Activated T-cell treated with anti-CD3 and anti-CD28 coated beads, Interleukin-2, amount 50 U/mL, for 24 hours (primary cell): ENCODE measurements around the gene PAQR8.
A peak's percentile ranks its signal among the peaks of the same experiment; 100 is the strongest.
"Not testable (repeated sequence)": the region's sequence is repeated elsewhere in the genome, so short reads cannot be mapped to it uniquely, and the experiment has no call there.

Experiments
- DNase-seq: peaks from one replicate; pipeline ENCODE4 v3.0.0-alpha.2; 2020
- H3K27ac Mint-ChIP-seq: 2 replicates; pipeline ENCODE4 v1.8.0; 2020; ENCODE audit warnings: mild to moderate bottlenecking, mixed read lengths
- H3K27me3 Mint-ChIP-seq: 2 replicates; pipeline ENCODE4 v1.8.0; 2020; ENCODE audit warnings: mixed read lengths
- H3K36me3 Mint-ChIP-seq: 2 replicates; pipeline ENCODE4 v1.8.0; 2020; ENCODE audit warnings: low read depth, mixed read lengths
- H3K4me1 Mint-ChIP-seq: 2 replicates; pipeline ENCODE4 v1.8.0; 2020; ENCODE audit warnings: low read depth, mixed read lengths
- H3K4me3 Mint-ChIP-seq: 2 replicates; pipeline ENCODE4 v1.8.0; 2020; ENCODE audit warnings: mild to moderate bottlenecking, moderate library complexity, mixed read lengths
- H3K9me3 Mint-ChIP-seq: 2 replicates; pipeline ENCODE4 v1.8.0; 2020; ENCODE audit warnings: mixed read lengths

The PAQR8 gene

GRCh38 chr6:52377538-52378221 lies 15.7 kb downstream of the PAQR8 start:
- no peak overlapping the region for H3K4me3 Mint-ChIP-seq
- DNase-seq, result no peak
- H3K36me3 Mint-ChIP-seq, result peaks cover 43% of the 10 kb centered on the region
- H3K4me1 Mint-ChIP-seq, result peaks cover 68% of the 10 kb centered on the region
- peaks cover 7% of the 10 kb centered on the region for H3K9me3 Mint-ChIP-seq
- no peaks in the 10 kb centered on the region for H3K27me3 Mint-ChIP-seq
- peak overlapping the region; percentile 45 for H3K27ac Mint-ChIP-seq

DNA sequence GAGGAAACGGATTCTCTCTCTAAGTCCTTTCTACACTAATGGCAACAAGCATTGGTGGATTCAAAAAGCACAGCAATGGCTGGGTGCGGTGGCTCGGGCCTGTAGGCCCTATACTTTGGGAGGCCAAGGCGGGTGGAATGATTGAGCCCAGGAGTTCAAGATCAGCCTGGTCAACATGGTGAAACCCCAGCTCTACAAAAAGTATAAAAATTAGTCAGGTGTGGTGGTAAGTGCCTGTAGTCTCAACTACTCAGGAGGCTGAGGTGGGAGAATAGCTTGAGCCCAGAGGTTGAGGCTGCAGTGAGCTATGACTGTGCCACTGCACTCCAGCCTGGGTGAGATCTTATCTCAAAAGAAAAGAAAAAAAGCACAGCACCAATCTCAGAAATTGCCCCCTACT lies 19.3 kb downstream of the PAQR8 start:
- Mint-ChIP-seq H3K9me3 (peaks cover 5% of the 10 kb centered on the region), H3K27ac (peak overlapping the region; percentile 66), H3K4me1 (peaks cover 76% of the 10 kb centered on the region), H3K36me3 (peaks cover 42% of the 10 kb centered on the region), H3K4me3 (no peak overlapping the region), H3K27me3 (no peaks in the 10 kb centered on the region)
- no peak for DNase-seq

- DNase-seq, result no peak
- no peak overlapping the region for H3K27ac Mint-ChIP-seq
- H3K27me3 Mint-ChIP-seq, result no peaks in the 10 kb centered on the region
- H3K9me3 Mint-ChIP-seq, result peaks cover 5% of the 10 kb centered on the region
- peaks cover 52% of the 10 kb centered on the region for H3K36me3 Mint-ChIP-seq
- H3K4me1 Mint-ChIP-seq, result peaks cover 78% of the 10 kb centered on the region
- no peak overlapping the region for H3K4me3 Mint-ChIP-seq
These were observed 22.3 kb downstream of the PAQR8 start for GRCh38 chr6:52384145-52384766.

DNA sequence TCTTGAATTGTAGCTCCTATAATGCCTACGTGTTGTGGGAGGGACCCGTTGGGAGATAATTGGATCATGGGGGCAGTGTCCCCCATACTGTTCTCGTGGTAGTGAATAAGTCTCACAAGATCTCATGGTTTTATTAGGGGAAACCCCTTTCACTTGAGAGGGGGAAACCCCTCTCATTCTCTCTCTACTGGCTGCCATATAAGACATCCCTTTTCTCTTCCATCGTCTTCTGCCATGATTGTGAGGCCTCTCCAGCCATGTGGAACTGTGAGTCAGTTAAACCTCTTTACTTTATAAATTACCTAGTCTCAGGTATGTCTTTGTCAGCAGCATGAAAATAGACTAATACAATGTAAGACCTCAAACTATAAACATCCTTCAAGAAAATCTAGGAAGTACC lies 23.1 kb downstream of the PAQR8 start:
- Mint-ChIP-seq H3K27ac (no peak overlapping the region), H3K4me3 (no peak overlapping the region), H3K4me1 (peaks cover 82% of the 10 kb centered on the region), H3K27me3 (no peaks in the 10 kb centered on the region), H3K9me3 (peaks cover 5% of the 10 kb centered on the region), H3K36me3 (peaks cover 49% of the 10 kb centered on the region)
- DNase-seq, result no peak

GRCh38 chr6:52388119-52388518 lies 26.2 kb downstream of the PAQR8 start:
- H3K27me3 Mint-ChIP-seq, H3K4me3 Mint-ChIP-seq, H3K27ac Mint-ChIP-seq, H3K9me3 Mint-ChIP-seq, DNase-seq: not testable (repeated sequence)
- Mint-ChIP-seq H3K36me3 (peaks cover 30% of the 10 kb centered on the region), H3K4me1 (peaks cover 87% of the 10 kb centered on the region)

- Mint-ChIP-seq H3K9me3 (peaks cover 5% of the 10 kb centered on the region), H3K4me1 (peaks cover 91% of the 10 kb centered on the region), H3K36me3 (peaks cover 28% of the 10 kb centered on the region), H3K27ac (peak overlapping the region; percentile 93), H3K27me3 (no peaks in the 10 kb centered on the region), H3K4me3 (peak overlapping the region; percentile 16)
- no peak for DNase-seq
These were observed 26.8 kb downstream of the PAQR8 start for GRCh38 chr6:52388790-52389189.

DNA sequence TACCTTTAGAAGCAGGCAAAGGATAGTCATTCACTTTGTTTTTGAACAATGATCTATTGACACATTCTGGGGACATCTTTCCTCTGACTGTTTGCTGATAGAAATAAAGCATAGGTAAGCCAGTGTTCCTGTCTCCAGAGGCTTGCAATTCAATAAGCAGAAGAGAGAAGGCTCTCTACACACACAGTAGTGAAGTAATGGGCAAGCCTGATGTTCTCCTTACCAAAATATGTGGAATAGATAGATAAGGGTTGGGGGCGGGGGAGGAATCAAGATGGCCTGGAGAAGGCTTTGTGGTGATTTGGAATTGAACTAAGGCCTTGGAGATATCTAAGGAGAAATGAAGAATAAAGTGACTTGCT lies 27.3 kb downstream of the PAQR8 start:
- peaks cover 24% of the 10 kb centered on the region for H3K36me3 Mint-ChIP-seq
- H3K27ac Mint-ChIP-seq, result peak overlapping the region; percentile 93
- H3K4me3 Mint-ChIP-seq, result peak overlapping the region; percentile 42
- DNase-seq, result no peak
- peaks cover 2% of the 10 kb centered on the region for H3K9me3 Mint-ChIP-seq
- H3K27me3 Mint-ChIP-seq, result no peaks in the 10 kb centered on the region
- H3K4me1 Mint-ChIP-seq, result peaks cover 91% of the 10 kb centered on the region

DNA sequence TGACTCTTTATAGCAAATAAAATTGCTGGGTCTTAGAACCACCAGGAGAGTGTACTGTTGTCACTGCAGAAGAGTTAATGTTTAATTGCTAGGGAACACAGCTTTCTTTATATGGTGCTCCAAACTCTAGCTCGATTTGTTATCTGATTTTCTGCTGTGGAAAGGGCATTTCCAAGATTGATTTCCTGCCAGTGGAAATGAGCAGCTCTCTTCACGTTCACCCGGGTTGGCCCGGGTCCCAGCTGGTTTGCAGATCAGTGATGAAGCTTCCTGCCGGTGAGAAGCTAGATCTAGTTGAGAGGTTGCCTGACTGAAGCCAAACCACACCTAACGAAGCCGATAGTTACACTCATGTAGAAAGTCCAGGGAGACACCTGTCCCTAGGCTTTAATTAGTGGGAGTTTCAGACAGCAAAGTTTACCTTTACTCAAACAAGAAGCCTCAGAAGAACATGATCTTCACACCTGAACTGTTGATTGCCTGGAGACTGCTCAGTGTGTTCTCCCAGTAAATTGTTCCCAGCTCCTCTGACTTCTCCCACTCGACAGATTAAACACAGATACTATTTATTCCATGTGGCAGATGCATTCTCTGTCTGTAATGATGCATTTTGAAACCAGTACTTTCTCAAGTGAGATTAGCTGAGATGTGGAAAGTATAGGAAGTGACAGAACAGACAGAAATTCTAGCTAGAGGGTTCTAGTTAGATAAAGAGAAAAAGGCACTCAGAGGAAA lies 27.8 kb downstream of the PAQR8 start:
- peak overlapping the region; percentile 42 for H3K4me3 Mint-ChIP-seq
- DNase-seq, result no peak
- H3K27me3 Mint-ChIP-seq, result no peaks in the 10 kb centered on the region
- peaks cover 91% of the 10 kb centered on the region for H3K4me1 Mint-ChIP-seq
- H3K27ac Mint-ChIP-seq, result peak overlapping the region; percentile 93
- no peaks in the 10 kb centered on the region for H3K9me3 Mint-ChIP-seq
- peaks cover 20% of the 10 kb centered on the region for H3K36me3 Mint-ChIP-seq

- Mint-ChIP-seq H3K4me1 (peaks cover 90% of the 10 kb centered on the region), H3K4me3 (peak overlapping the region; percentile 42), H3K27me3 (no peaks in the 10 kb centered on the region), H3K36me3 (peaks cover 15% of the 10 kb centered on the region), H3K27ac (peak overlapping the region; percentile 93), H3K9me3 (no peaks in the 10 kb centered on the region)
- no peak for DNase-seq
These were observed 28.4 kb downstream of the PAQR8 start for GRCh38 chr6:52390361-52390727.

- no peaks in the 10 kb centered on the region for H3K27me3 Mint-ChIP-seq
- H3K4me3 Mint-ChIP-seq, result no peak overlapping the region
- no peak overlapping the region for H3K27ac Mint-ChIP-seq
- no peak for DNase-seq
- H3K9me3 Mint-ChIP-seq, result no peaks in the 10 kb centered on the region
- H3K36me3 Mint-ChIP-seq, result peaks cover 9% of the 10 kb centered on the region
- peaks cover 91% of the 10 kb centered on the region for H3K4me1 Mint-ChIP-seq
These were observed 29.6 kb downstream of the PAQR8 start for GRCh38 chr6:52391599-52391998.

DNA sequence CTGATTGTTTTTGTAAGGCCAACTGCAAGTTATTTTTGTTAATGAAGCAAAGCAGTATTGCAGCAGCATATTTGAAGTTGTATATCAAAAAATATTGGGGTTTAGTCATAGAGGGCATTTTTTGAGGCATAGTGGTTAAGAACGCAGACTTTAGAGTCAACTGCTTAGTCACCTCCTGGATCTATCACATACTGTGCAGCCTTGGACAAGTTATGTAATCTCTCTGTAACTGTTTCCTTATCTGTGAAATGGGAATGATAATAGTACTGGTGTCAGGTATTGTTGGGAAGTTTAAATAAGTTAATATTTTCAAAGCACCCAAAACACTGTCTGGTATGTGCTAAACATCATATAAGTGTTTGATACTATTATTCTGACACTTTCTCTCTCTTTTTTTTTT lies 31.0 kb downstream of the PAQR8 start:
- H3K36me3 Mint-ChIP-seq, result no peaks in the 10 kb centered on the region
- H3K27ac Mint-ChIP-seq, result peak overlapping the region; percentile 22
- H3K27me3 Mint-ChIP-seq, result no peaks in the 10 kb centered on the region
- no peak for DNase-seq
- H3K4me3 Mint-ChIP-seq, result no peak overlapping the region
- no peaks in the 10 kb centered on the region for H3K9me3 Mint-ChIP-seq
- peaks cover 97% of the 10 kb centered on the region for H3K4me1 Mint-ChIP-seq

DNA sequence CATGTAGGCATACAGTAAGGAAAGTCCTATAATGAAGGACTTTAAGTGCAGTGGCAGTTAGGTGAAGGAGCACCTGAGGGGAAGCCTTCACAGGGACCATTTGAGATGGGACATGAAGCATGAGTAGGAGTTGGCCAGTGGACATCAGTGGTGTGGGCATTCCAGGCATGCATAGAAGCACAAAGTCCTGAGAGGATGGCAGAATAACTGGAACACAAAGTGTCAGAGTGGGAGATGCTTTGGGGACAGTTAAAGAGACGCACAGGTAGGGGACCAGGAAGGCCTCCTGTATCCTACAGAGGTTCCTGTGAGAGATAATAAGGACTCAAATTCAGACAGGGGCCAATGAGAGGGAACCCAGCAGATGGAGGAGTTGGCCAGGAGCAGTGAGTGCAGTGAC lies 31.8 kb downstream of the PAQR8 start:
- H3K27me3 Mint-ChIP-seq, result no peaks in the 10 kb centered on the region
- peak overlapping the region; percentile 55 for H3K4me3 Mint-ChIP-seq
- H3K9me3 Mint-ChIP-seq, result no peaks in the 10 kb centered on the region
- peaks cover 97% of the 10 kb centered on the region for H3K4me1 Mint-ChIP-seq
- no peak for DNase-seq
- peak overlapping the region; percentile 69 for H3K27ac Mint-ChIP-seq
- H3K36me3 Mint-ChIP-seq, result no peaks in the 10 kb centered on the region

GRCh38 chr6:52394251-52394666 lies 32.3 kb downstream of the PAQR8 start:
- no peaks in the 10 kb centered on the region for H3K27me3 Mint-ChIP-seq
- no peaks in the 10 kb centered on the region for H3K9me3 Mint-ChIP-seq
- no peaks in the 10 kb centered on the region for H3K36me3 Mint-ChIP-seq
- H3K27ac Mint-ChIP-seq, result peak overlapping the region; percentile 69
- no peak for DNase-seq
- peaks cover 97% of the 10 kb centered on the region for H3K4me1 Mint-ChIP-seq
- H3K4me3 Mint-ChIP-seq, result peak overlapping the region; percentile 55

- no peaks in the 10 kb centered on the region for H3K36me3 Mint-ChIP-seq
- DNase-seq, result no peak
- peaks cover 97% of the 10 kb centered on the region for H3K4me1 Mint-ChIP-seq
- H3K27ac Mint-ChIP-seq, result no peak overlapping the region
- H3K9me3 Mint-ChIP-seq, result no peaks in the 10 kb centered on the region
- H3K4me3 Mint-ChIP-seq, result no peak overlapping the region
- no peaks in the 10 kb centered on the region for H3K27me3 Mint-ChIP-seq
These were observed 34.0 kb downstream of the PAQR8 start for GRCh38 chr6:52395969-52396368.
